ENCODE results near the gene CFAP221.

Gene CFAP221

GRCh38 chr2:119691189-119691588 lies 146.9 kb downstream of the CFAP221 start:
- no peak for DNase-seq
- in situ Hi-C loops (cut with MboI; ENCODE audit: low pct_unique_long_range_greater_than_20kb, low sequenced_read_pairs) = no loop called here

GRCh38 chr2:119691651-119692245 lies 147.5 kb downstream of the CFAP221 start:
- in situ Hi-C loops (cut with MboI; ENCODE audit: low pct_unique_long_range_greater_than_20kb, low sequenced_read_pairs) = no loop called here

GRCh38 chr2:119692310-119692709 lies 148.1 kb downstream of the CFAP221 start:
- in situ Hi-C loops (cut with MboI; ENCODE audit: low pct_unique_long_range_greater_than_20kb, low sequenced_read_pairs) = no loop called here
- no peak for DNase-seq

More at GRCh38 chr2:119691651-119692245, 147.5 kb downstream of the CFAP221 start:
- no peak for DNase-seq

- in situ Hi-C loops (cut with MboI; ENCODE audit: low pct_unique_long_range_greater_than_20kb, low sequenced_read_pairs) = no loop called here
- no peak for DNase-seq
Observed at GRCh38 chr2:119692954-119693353, 148.7 kb downstream of the CFAP221 start.

GRCh38 chr2:119693567-119693966 lies 149.3 kb downstream of the CFAP221 start:
- in situ Hi-C loops (cut with MboI; ENCODE audit: low pct_unique_long_range_greater_than_20kb, low sequenced_read_pairs) = no loop called here
- no peak for DNase-seq

GRCh38 chr2:119693967-119694366 lies 149.7 kb downstream of the CFAP221 start:
- in situ Hi-C loops (cut with MboI; ENCODE audit: low pct_unique_long_range_greater_than_20kb, low sequenced_read_pairs) = no loop called here
- no peak for DNase-seq

GRCh38 chr2:119694470-119694844 lies 150.2 kb downstream of the CFAP221 start:
- in situ Hi-C loops (cut with MboI; ENCODE audit: low pct_unique_long_range_greater_than_20kb, low sequenced_read_pairs) = no loop called here
- no peak for DNase-seq

- in situ Hi-C loops (cut with MboI; ENCODE audit: low pct_unique_long_range_greater_than_20kb, low sequenced_read_pairs) = no loop called here
- DNase-seq = peak; percentile 57
Observed at GRCh38 chr2:119694845-119695521, 150.7 kb downstream of the CFAP221 start.

- no peak for DNase-seq
Observed at GRCh38 chr2:119696005-119696404, 151.8 kb downstream of the CFAP221 start.

GRCh38 chr2:119696494-119697030 lies 152.3 kb downstream of the CFAP221 start:
- in situ Hi-C loops (cut with MboI; ENCODE audit: low pct_unique_long_range_greater_than_20kb, low sequenced_read_pairs) = no loop called here
- peak; percentile 23 for DNase-seq

More at GRCh38 chr2:119696005-119696404, 151.8 kb downstream of the CFAP221 start:
- in situ Hi-C loops (cut with MboI; ENCODE audit: low pct_unique_long_range_greater_than_20kb, low sequenced_read_pairs) = no loop called here

- DNase-seq = no peak
- in situ Hi-C loops (cut with MboI; ENCODE audit: low pct_unique_long_range_greater_than_20kb, low sequenced_read_pairs) = no loop called here
Observed at GRCh38 chr2:119697290-119698020, 153.2 kb downstream of the CFAP221 start.

GRCh38 chr2:119698246-119698645 lies 154.0 kb downstream of the CFAP221 start:
- in situ Hi-C loops (cut with MboI; ENCODE audit: low pct_unique_long_range_greater_than_20kb, low sequenced_read_pairs) = no loop called here
- no peak for DNase-seq

- in situ Hi-C loops (cut with MboI; ENCODE audit: low pct_unique_long_range_greater_than_20kb, low sequenced_read_pairs) = no loop called here
- no peak for DNase-seq
Observed at GRCh38 chr2:119699016-119699606, 154.9 kb downstream of the CFAP221 start.

GRCh38 chr2:119700866-119701265 lies 156.6 kb downstream of the CFAP221 start:
- no peak for DNase-seq
- in situ Hi-C loops (cut with MboI; ENCODE audit: low pct_unique_long_range_greater_than_20kb, low sequenced_read_pairs) = no loop called here

- DNase-seq = no peak
- in situ Hi-C loops (cut with MboI; ENCODE audit: low pct_unique_long_range_greater_than_20kb, low sequenced_read_pairs) = no loop called here
Observed at GRCh38 chr2:119701352-119701751, 157.1 kb downstream of the CFAP221 start.

GRCh38 chr2:119702203-119702917 lies 158.1 kb downstream of the CFAP221 start:
- in situ Hi-C loops (cut with MboI; ENCODE audit: low pct_unique_long_range_greater_than_20kb, low sequenced_read_pairs) = no loop called here
- DNase-seq = no peak

GRCh38 chr2:119702918-119703401 lies 158.7 kb downstream of the CFAP221 start:
- peak; percentile 67 for DNase-seq
- in situ Hi-C loops (cut with MboI; ENCODE audit: low pct_unique_long_range_greater_than_20kb, low sequenced_read_pairs) = no loop called here

- DNase-seq = no peak
- in situ Hi-C loops (cut with MboI; ENCODE audit: low pct_unique_long_range_greater_than_20kb, low sequenced_read_pairs) = no loop called here
Observed at GRCh38 chr2:119703526-119703925, 159.3 kb downstream of the CFAP221 start.

GRCh38 chr2:119704670-119705120 lies 160.4 kb downstream of the CFAP221 start:
- in situ Hi-C loops (cut with MboI; ENCODE audit: low pct_unique_long_range_greater_than_20kb, low sequenced_read_pairs) = no loop called here
- DNase-seq = no peak

All from KBM-7 (cell line).